Stimulated activated naive CD8-positive, alpha-beta T cell treated with anti-CD3 and anti-CD28 coated beads, Interleukin-15, Interleukin-2, amounts not matched to agents 100 U/mL and 50 U/mL, for 24 hours (primary cell): Measurements from ENCODE around the gene FAM89B.

Experiments used
- ATAC-seq: fragments of 150-1000 bp; cut with Tn5 transposase; one replicate; pipeline ENCODE4 v1.10.0; 2021
- DNase-seq: peaks from one replicate; pipeline ENCODE4 v3.0.0; 2021

FAM89B gene

DNA sequence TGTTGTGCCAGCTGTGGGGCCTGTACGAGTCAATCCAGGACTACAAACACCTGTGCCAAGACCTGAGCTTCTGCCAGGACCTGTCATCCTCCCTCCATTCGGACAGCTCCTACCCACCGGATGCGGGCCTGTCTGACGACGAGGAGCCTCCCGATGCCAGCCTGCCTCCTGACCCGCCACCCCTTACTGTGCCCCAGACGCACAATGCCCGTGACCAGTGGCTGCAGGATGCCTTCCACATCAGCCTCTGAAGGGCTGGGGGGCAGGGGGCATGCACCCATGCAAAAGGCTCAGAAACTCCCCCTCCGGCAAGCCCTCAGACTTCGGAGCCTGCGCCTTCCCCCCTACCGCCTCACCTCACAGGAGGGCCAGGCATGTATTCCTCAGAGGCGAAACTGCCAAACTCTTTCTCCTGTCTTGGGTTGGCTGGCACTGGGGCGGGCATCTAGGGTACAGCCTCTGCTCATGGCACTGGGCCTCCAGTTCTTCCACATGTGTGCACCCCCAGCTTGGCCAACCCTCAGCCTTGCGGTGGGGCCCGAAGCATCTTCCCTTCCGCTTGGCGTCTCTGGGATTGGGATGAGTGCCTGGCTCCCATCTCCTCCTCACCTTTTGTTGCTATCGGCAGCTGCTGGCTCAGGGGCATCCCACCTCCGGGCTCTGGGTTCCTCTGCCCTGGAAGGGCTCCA is 1.2 kb downstream of the FAM89B start:
- ATAC-seq: no peak
- DNase-seq: no peak

DNA sequence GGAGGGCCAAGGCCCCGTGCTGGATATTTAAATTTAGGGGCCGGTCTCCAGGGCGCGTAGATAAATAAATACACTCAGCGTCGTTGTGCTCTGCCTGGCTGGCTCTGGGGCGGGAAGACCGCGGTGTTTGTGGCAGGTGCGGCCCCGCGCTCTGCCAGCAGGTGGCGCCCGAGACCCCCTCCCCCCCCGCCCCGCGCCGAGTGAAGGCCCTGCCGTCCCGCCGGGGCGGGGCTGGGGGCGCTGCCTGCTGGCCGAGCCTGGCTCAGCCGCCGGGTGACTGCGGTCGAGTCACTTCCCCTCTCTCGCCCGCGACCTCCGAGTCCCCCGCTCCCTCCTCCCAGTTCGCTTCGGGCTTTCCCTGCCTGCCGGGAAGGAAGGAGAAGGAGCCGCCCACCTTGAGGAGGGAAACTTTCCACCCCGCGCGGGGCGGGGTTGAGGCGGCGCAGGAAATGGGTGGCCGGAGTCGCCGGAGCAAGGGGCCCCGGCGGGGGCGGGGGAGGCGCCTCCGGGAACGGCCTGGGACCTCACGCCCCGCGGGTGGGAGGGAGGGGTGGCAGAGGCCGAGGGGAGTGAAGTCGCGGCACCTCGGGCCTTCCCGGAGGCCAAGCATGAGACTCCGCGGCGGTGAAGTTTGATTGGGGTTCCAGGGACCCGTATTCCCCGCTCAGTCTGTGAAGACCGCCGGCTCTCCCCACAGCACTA is 1.9 kb downstream of the FAM89B start:
- DNase-seq: peak; percentile 95

GRCh38 chr11:65574811-65575567 is 2.7 kb downstream of the FAM89B start:
- peak; percentile 55 for DNase-seq

More for the DNA sequence above, 1.9 kb downstream of the FAM89B start:
- ATAC-seq: peak; percentile 34

GRCh38 chr11:65575568-65576231 is 3.4 kb downstream of the FAM89B start, which contains the start of gene EHBP1L1:
Gene EHBP1L1, plus strand, starts transcription at chr11:65576053. Its CDS starts 250 bp downstream, at chr11:65576303.
- DNase-seq (peak; percentile 85), ATAC-seq (peak; percentile 41)

More at GRCh38 chr11:65574811-65575567, 2.7 kb downstream of the FAM89B start:
- ATAC-seq: no peak

DNA sequence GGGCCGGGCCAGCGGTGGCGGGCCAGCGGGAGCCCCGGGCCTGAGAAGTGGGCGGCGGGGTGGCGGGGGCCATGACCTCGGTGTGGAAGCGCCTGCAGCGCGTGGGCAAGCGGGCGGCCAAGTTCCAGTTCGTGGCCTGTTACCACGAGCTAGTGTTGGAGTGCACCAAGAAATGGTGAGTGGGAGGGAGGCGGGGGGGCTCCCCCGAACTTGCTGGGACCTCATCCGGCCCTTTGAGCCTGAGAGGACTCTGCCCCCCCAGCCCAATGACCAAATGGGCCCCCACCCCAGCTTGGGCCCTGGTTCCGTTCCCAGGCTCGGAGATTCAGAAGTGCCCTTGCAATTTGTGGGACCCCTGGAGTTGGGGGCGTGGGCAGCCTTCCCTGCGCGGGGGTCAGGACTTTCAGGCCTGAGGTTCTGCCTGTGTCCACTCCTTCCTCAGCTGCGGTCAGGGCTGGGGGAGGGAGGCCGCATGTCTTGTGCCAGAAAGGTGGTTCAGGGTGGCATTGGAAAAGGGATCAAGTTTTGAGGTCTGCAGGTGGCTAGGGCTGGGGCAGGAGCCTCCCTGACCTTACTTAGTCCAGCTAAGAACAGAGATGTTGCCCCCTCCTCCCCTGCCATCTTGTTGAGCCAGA is 4.0 kb downstream of the FAM89B start:
- DNase-seq (peak; percentile 59), ATAC-seq (no peak)

GRCh38 chr11:65576867-65577755 is 4.8 kb downstream of the FAM89B start:
- peak; percentile 61 for DNase-seq

DNA sequence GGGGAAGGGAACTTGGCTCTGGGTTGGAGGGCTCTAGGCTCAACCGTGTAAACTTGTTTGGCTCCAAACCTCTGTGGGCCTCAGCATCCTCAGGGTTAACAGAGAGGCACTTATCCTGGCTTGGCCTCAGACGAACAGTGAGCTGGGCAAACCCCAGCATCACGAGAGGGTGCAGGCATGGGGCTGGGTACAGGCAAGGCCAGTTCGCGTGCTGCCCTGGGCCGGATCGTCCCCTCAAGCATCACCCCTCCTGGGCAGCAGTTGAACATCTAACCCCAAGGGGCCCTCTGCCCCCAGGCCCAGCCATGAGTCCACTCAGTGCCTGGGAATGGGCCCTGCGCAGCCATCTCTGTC is 5.4 kb downstream of the FAM89B start:
- DNase-seq (no peak), ATAC-seq (no peak)

More at GRCh38 chr11:65576867-65577755, 4.8 kb downstream of the FAM89B start:
- ATAC-seq: no peak

DNA sequence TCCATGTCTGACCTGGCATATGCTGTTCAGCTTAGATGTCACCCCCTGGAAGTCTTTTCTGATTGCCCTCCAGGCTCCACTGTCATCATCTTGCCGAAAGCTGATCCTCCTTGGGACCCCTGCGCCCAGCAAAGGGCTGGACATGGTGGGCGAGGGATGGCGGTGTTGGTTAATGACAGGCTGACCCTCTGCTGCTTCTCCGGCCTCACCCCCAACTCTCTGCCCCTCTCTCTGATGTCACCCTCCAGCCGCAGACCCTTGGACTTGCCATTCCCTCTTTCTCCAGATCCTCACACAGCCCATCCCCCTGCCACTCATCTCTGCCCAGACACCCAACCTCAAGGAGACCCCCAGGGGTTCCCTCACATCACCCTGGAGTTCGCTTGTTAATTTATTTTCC is 5.8 kb downstream of the FAM89B start:
- ATAC-seq (no peak), DNase-seq (no peak)

- no peak for DNase-seq
- no peak for ATAC-seq
Measured at GRCh38 chr11:65578667-65579066, 6.3 kb downstream of the FAM89B start.

- DNase-seq: no peak
- no peak for ATAC-seq
Measured at GRCh38 chr11:65579291-65579690, 7.0 kb downstream of the FAM89B start.

- DNase-seq (no peak), ATAC-seq (no peak)
Measured at GRCh38 chr11:65580031-65580692, 7.8 kb downstream of the FAM89B start.

DNA sequence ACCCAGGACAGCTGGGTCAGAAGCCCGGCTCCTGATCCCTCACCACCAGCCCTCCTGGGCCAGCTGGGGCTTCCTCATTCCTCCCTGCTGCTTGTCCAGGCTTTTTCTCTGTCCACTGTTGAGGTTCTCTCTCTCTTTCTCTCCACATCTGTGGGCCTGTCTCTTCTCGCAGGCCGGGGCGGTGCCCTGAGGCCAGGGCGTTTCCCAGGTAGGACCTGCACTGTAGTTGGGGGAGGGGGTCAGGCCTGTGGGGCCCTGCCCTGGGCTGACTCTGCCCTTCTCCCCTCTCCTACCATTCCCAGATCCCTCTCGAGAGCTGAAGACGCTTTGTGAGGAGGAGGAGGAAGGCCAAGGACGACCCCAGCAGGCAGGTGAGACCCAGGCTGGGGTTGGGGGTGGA is 8.4 kb downstream of the FAM89B start:
- DNase-seq (no peak), ATAC-seq (no peak)

- ATAC-seq: no peak
- no peak for DNase-seq
Measured at GRCh38 chr11:65581928-65582327, 9.6 kb downstream of the FAM89B start.

GRCh38 chr11:65583589-65583988 is 11.3 kb downstream of the FAM89B start:
- DNase-seq (no peak), ATAC-seq (no peak)

DNA sequence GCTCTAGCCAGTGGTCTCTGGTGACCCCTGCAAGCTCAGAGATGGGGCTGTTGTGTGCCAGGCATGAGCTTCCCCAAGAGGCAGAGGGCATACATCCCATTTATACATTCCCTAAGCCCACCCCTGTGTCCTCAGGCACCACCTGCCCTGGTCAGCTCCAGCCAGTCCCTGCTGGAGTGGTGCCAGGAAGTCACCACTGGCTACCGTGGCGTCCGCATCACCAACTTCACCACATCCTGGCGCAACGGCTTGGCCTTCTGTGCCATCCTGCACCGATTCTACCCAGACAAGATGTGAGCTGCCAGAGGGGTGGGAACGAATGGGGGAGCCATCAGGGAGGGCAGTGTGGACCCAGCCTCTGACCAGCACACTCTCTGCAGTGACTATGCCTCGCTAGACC is 11.8 kb downstream of the FAM89B start:
- ATAC-seq (no peak), DNase-seq (no peak)

- ATAC-seq (no peak), DNase-seq (no peak)
Measured at GRCh38 chr11:65584723-65585171, 12.4 kb downstream of the FAM89B start.

DNA sequence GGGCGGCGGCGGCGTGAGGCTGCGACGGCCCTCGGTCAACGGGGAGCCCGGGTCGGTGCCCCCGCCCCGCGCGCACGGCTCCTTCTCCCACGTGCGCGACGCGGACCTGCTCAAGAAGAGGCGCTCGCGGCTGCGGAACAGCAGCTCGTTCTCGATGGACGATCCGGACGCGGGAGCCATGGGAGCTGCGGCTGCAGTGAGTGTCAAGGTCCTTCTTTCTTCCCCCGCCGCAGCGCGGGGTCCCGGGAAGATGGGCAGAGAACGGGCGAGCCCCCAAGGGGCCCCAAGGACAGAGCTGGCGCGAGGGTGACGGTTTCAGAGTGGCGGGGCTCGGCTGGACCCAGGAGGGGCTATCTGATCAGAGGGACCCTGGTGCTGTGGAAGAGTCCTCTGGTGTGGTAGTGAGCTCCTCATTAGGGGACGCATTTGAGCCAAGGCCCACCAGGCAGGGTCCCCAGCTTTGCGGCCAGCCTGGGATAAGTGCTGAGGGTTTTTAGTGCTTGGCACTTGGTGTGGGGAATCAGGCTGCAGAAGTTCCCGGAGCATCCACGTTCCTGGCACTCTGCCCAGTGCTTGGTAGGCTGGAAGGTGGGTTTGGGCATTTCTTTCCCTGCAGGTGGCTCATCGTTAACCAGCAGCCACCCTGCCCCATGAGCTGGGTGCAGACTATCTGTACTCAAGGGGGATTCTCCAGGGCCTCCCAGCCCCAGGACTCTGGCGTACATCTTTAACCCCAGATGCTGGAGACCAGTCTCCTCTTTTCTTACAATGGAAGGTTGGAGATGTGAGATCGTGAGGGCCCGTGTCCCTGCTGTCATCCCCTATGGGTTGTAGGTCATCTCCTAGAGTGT is 13.3 kb downstream of the FAM89B start:
- no peak for DNase-seq

GRCh38 chr11:65586247-65586630 is 13.9 kb downstream of the FAM89B start:
- ATAC-seq (no peak), DNase-seq (no peak)

More for the DNA sequence above, 13.3 kb downstream of the FAM89B start:
- ATAC-seq: no peak

GRCh38 chr11:65586676-65587075 is 14.3 kb downstream of the FAM89B start:
- no peak for ATAC-seq
- DNase-seq: no peak
